Raji (cell line): ENCODE data around the gene SMIM20.

Source experiments
- POLR2A ChIP-seq: IDR thresholded peaks from 2 replicates; pipeline ENCODE4 v1.6.1; 2011; ENCODE audit warnings: low read depth, low read length, control low read depth; ENCODE audit not compliant: insufficient read depth

Gene SMIM20

GRCh38 chr4:25954293-25954904, 40.4 kb downstream of the SMIM20 start:
- TF ChIP-seq POLR2A = no peak

- TF ChIP-seq POLR2A = no peak
Observed at GRCh38 chr4:25955705-25956104, 41.7 kb downstream of the SMIM20 start.

- no peak for TF ChIP-seq POLR2A
Observed at GRCh38 chr4:25956260-25956659, 42.2 kb downstream of the SMIM20 start.

GRCh38 chr4:25958110-25958509, 44.1 kb downstream of the SMIM20 start:
- TF ChIP-seq POLR2A = no peak

- no peak for TF ChIP-seq POLR2A
Observed at GRCh38 chr4:25962393-25962792, 48.4 kb downstream of the SMIM20 start.

- no peak for TF ChIP-seq POLR2A
Observed at GRCh38 chr4:25965629-25966028, 51.6 kb downstream of the SMIM20 start.

- TF ChIP-seq POLR2A = no peak
Observed at GRCh38 chr4:25966171-25966570, 52.2 kb downstream of the SMIM20 start.

GRCh38 chr4:25969374-25970155, 55.5 kb downstream of the SMIM20 start:
- TF ChIP-seq POLR2A = no peak

- no peak for TF ChIP-seq POLR2A
Observed at GRCh38 chr4:25970226-25970675, 56.2 kb downstream of the SMIM20 start.

GRCh38 chr4:25970691-25971432, 56.8 kb downstream of the SMIM20 start:
- no peak for TF ChIP-seq POLR2A

- no peak for TF ChIP-seq POLR2A
Observed at GRCh38 chr4:25972366-25972765, 58.3 kb downstream of the SMIM20 start.

- TF ChIP-seq POLR2A = no peak
Observed at GRCh38 chr4:25972984-25973745, 59.1 kb downstream of the SMIM20 start.

- TF ChIP-seq POLR2A = no peak
Observed at GRCh38 chr4:25976780-25977179, 62.8 kb downstream of the SMIM20 start.

- no peak for TF ChIP-seq POLR2A
Observed at GRCh38 chr4:25977397-25978170, 63.6 kb downstream of the SMIM20 start.
